Prostate gland (tissue), 2 donors: ENCODE data around the gene TMEM147. TPM values are rescaled to one million over a fixed set of nuclear protein-coding genes. Genes with fewer than 3 reads are reported as not detected.

ENCODE experiments used
- DNase-seq: peaks from one replicate; pipeline ENCODE4 v3.0.0-alpha.2; 2019; ENCODE audit warnings: low spot score
- H3K27ac ChIP-seq, 2 donors: fragments of 200-600 bp; sonication (generic); 2 replicates each; pipeline ENCODE4 v1.5.1; 2017 to 2019
- H3K27me3 ChIP-seq: fragments of 200-600 bp; sonication (generic); replicated peaks from 2 replicates; pipeline ENCODE4 v1.5.1; 2019; ENCODE audit not compliant: insufficient read depth
- H3K36me3 ChIP-seq, 2 donors: fragments of 200-600 bp; sonication (generic); 1 replicate in 1 of 2; 2 replicates in 1 of 2; pipeline versions ENCODE4 v1.5.1 to v1.8.1; 2017 to 2019
- H3K4me1 ChIP-seq: fragments of 200-600 bp; sonication (generic); replicated peaks from 2 replicates; pipeline ENCODE4 v1.5.1; 2019
- H3K4me3 ChIP-seq, 2 donors: fragments of 200-600 bp; sonication (generic); 2 replicates each; pipeline ENCODE4 v1.5.1; 2017 to 2019
- H3K9me3 ChIP-seq: fragments of 200-600 bp; sonication (generic); 2 replicates; pipeline ENCODE4 v1.5.1; 2017
- POLR2A ChIP-seq: fragments of 450-650 bp; IDR thresholded peaks from one replicate; pipeline ENCODE4 v1.6.1; 2016; ENCODE audit warnings: antibody characterized with exemption, mild to moderate bottlenecking
- POLR2AphosphoS5 ChIP-seq: sonication (generic); formaldehyde crosslinking; IDR thresholded peaks from one replicate; pipeline ENCODE4 v1.6.1; 2017; ENCODE audit warnings: antibody characterized with exemption
- WGBS: methylation state at CpG from one replicate; pipeline ENCODE4 v1.1.5; 2018; 5-methylcytosine and 5-hydroxymethylcytosine counted together
- intact Hi-C: fragments of 100-400 bp; cut with DNase I; formaldehyde crosslinking; loops from one replicate; pipeline ENCODE4 v1.14.2; 2022
- total RNA-seq, 2 donors: library from RNA; depleted of rRNA; stranded (reverse); fragments of >200 nt; gene quantifications; one replicate each; pipeline ENCODE4 v1.1.0, GENCODE V29; 2016
- TF ChIP-seq, protein P1 (sequence below), 4 experiments: fragments of 200-600 bp in 2 of 4; fragments of 450-650 bp in 2 of 4; sonication (generic) in 2 of 4; IDR thresholded peaks; 1 replicate in 3 of 4; 2 replicates in 1 of 4; pipeline ENCODE4 v1.5.1; 2016 to 2019; ENCODE audit warnings: antibody characterized with exemption in 4 of 4, mild to moderate bottlenecking in 2 of 4, moderate library complexity in 2 of 4

TMEM147 gene
- total RNA-seq, 2 donors from 2014 or later, result 105 to 120 TPM

DNA sequence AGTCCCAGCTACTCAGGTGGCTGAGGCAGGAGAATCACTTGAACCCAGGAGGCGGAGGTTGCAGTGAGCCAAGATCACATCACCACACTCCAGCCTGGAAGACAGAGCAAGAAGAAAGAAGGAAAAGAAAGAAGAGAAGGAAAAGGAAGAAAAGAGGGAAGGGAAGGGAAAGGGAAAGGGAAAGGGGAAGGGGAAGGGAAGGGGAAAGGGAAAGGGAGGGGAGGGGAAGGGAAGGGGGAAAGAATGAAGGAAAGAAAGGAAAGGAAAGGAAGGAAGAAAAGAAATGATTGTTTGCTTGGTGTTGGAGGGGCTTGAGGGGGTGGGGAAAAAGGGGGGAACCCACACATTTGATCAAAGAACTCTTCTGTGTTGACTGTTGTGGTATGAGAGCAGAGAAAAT is 50.5 kb downstream of the TMEM147 start:
- intact Hi-C loops, result no loop called here
- TF ChIP-seq POLR2A (no peak), POLR2AphosphoS5 (no peak)
- TF ChIP-seq, protein P1, sequence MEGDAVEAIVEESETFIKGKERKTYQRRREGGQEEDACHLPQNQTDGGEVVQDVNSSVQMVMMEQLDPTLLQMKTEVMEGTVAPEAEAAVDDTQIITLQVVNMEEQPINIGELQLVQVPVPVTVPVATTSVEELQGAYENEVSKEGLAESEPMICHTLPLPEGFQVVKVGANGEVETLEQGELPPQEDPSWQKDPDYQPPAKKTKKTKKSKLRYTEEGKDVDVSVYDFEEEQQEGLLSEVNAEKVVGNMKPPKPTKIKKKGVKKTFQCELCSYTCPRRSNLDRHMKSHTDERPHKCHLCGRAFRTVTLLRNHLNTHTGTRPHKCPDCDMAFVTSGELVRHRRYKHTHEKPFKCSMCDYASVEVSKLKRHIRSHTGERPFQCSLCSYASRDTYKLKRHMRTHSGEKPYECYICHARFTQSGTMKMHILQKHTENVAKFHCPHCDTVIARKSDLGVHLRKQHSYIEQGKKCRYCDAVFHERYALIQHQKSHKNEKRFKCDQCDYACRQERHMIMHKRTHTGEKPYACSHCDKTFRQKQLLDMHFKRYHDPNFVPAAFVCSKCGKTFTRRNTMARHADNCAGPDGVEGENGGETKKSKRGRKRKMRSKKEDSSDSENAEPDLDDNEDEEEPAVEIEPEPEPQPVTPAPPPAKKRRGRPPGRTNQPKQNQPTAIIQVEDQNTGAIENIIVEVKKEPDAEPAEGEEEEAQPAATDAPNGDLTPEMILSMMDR (IDR thresholded peaks at IDR 0.05), result no peak
- DNase-seq, result no peak
- no peak overlapping the region for H3K27ac ChIP-seq
- H3K36me3 ChIP-seq, result no peaks in the 10 kb centered on the region
- 85% methylated on average over 1 of the region's 1 CpG for WGBS
- H3K9me3 ChIP-seq, result no peaks in the 10 kb centered on the region
- H3K4me3 ChIP-seq, result no peak overlapping the region
- H3K4me1 ChIP-seq, result no peaks in the 10 kb centered on the region
- no peaks in the 10 kb centered on the region for H3K27me3 ChIP-seq

DNA sequence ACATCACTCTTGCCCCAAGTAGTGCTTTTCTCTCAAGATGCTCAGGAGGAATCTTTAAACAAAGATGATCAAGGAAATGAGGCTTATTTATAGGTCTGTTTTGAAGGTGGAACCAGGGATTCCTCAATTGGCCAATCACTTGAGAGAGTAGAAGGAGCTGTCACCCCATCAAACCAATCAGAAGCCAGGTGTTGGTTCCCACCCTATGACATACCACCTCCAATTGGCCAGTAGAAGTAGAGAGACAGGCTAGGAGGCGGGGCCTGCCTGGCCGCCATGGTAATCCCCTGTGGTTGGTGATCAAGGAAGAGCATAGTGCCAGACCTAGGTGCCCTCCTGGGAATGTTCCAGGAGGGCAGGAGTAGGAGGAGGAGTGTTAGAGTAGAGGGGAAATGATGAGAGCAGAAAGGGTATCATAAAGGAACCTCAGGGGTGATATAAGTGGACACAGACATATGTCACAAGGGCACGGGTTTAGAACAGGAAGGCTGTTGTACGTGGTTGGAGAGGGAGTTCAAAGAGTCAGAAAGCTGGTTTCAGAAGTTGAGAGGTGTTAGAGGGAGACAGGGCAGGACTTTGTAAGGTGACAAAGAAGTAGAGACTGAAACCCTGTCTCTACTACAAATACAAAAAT is 51.1 kb downstream of the TMEM147 start:
- intact Hi-C loops, result no loop called here
- Histone ChIP-seq H3K27me3 (no peaks in the 10 kb centered on the region), H3K36me3 (no peaks in the 10 kb centered on the region), H3K9me3 (no peaks in the 10 kb centered on the region), H3K4me3 (no peak overlapping the region), H3K27ac (no peak overlapping the region), H3K4me1 (no peaks in the 10 kb centered on the region)
- DNase-seq, result no peak
- TF ChIP-seq POLR2A, result no peak
- TF ChIP-seq POLR2AphosphoS5, result no peak
- TF ChIP-seq, protein P1 (IDR thresholded peaks at IDR 0.05), result no peak
- WGBS, result 81% methylated on average over 4 of the region's 4 CpGs

Other genes starting within 250 kb of the TMEM147 start
- 10 to 100 TPM in 1 of 2 donors, not detected in 1; 14.0 TPM for gene CD22, start 216.4 kb upstream of the TMEM147 start, total RNA-seq
- gene FFAR1, start 197.7 kb upstream of the TMEM147 start, total RNA-seq, result under 1 TPM in 1 of 2 donors, not detected in 1; 0.28 TPM
- 1 to 10 TPM in 1 of 2 donors, not detected in 1; 1.6 TPM for gene FFAR3, start 187.2 kb upstream of the TMEM147 start, total RNA-seq
- not detected for gene GPR42, start 174.6 kb upstream of the TMEM147 start, total RNA-seq
- under 1 TPM in 1 of 2 donors, not detected in 1; 0.87 TPM for gene FFAR2, start 97.4 kb upstream of the TMEM147 start, total RNA-seq
- 10 to 100 TPM in 1 of 2 donors, 1 to 10 TPM in 1; 3.6 to 58.6 TPM for gene KRTDAP, start 55.2 kb upstream of the TMEM147 start, total RNA-seq
- gene DMKN, start 32.0 kb upstream of the TMEM147 start, total RNA-seq, result 10 to 100 TPM; 50.9 to 80.5 TPM
- 1 to 10 TPM in 1 of 2 donors, under 1 TPM in 1; 0.32 to 4.9 TPM for gene SBSN, start 17.3 kb upstream of the TMEM147 start, total RNA-seq
- 10 to 100 TPM in 1 of 2 donors, not detected in 1; 13.4 TPM for gene GAPDHS, start 12.2 kb upstream of the TMEM147 start, total RNA-seq
- 1 to 10 TPM in 1 of 2 donors, not detected in 1; 1.9 TPM for gene ATP4A, start 18.0 kb downstream of the TMEM147 start, total RNA-seq
- not detected for gene PMIS2, start 40.5 kb downstream of the TMEM147 start, total RNA-seq
- 10 to 100 TPM; 10.0 to 17.5 TPM for gene HAUS5, start 67.1 kb downstream of the TMEM147 start, total RNA-seq
- 100 to 1,000 TPM in 1 of 2 donors, 10 to 100 TPM in 1; 81.4 to 114 TPM for gene RBM42, start 83.4 kb downstream of the TMEM147 start, total RNA-seq
- 1 to 10 TPM; 1.2 to 6.6 TPM for gene ETV2, start 96.1 kb downstream of the TMEM147 start, total RNA-seq
- 100 to 1,000 TPM; 334 to 665 TPM for gene COX6B1, start 102.7 kb downstream of the TMEM147 start, total RNA-seq
- 1 to 10 TPM; 3.8 to 5.5 TPM for gene UPK1A, start 120.9 kb downstream of the TMEM147 start, total RNA-seq
- gene ZBTB32, start 158.9 kb downstream of the TMEM147 start, total RNA-seq, result 1 to 10 TPM in 1 of 2 donors, not detected in 1; 3.1 TPM
- 10 to 100 TPM; 32.3 to 89.5 TPM for gene KMT2B, start 172.4 kb downstream of the TMEM147 start, total RNA-seq
- gene IGFLR1, start 196.8 kb downstream of the TMEM147 start, total RNA-seq, result 10 to 100 TPM in 1 of 2 donors, 1 to 10 TPM in 1; 9.4 to 16.1 TPM
- 10 to 100 TPM; 14.6 to 45.0 TPM for gene U2AF1L4, start 199.8 kb downstream of the TMEM147 start, total RNA-seq
- 10 to 100 TPM; 39.9 to 65.2 TPM for gene PSENEN, start 200.0 kb downstream of the TMEM147 start, total RNA-seq
- gene LIN37, start 202.9 kb downstream of the TMEM147 start, total RNA-seq, result 10 to 100 TPM in 1 of 2 donors, 1 to 10 TPM in 1; 4.2 to 13.0 TPM
- 10 to 100 TPM; 32.2 to 78.5 TPM for gene HSPB6, start 211.4 kb downstream of the TMEM147 start, total RNA-seq
- gene PROSER3, start 212.6 kb downstream of the TMEM147 start, total RNA-seq, result 10 to 100 TPM; 13.6 to 19.2 TPM
- 10 to 100 TPM; 13.2 to 38.1 TPM for gene ARHGAP33, start 229.9 kb downstream of the TMEM147 start, total RNA-seq